NT2/D1 (cell line): ENCODE results near the gene OPRL1.

Experiments used
- SUZ12 ChIP-seq: IDR thresholded peaks from 2 replicates; pipeline ENCODE4 v1.6.1; 2011; ENCODE audit not compliant: insufficient read length, insufficient read depth; ENCODE audit errors: extremely low read depth
- YY1 ChIP-seq: IDR thresholded peaks from 2 replicates; pipeline ENCODE4 v1.6.1; 2011; ENCODE audit not compliant: insufficient read length, insufficient read depth

DNA sequence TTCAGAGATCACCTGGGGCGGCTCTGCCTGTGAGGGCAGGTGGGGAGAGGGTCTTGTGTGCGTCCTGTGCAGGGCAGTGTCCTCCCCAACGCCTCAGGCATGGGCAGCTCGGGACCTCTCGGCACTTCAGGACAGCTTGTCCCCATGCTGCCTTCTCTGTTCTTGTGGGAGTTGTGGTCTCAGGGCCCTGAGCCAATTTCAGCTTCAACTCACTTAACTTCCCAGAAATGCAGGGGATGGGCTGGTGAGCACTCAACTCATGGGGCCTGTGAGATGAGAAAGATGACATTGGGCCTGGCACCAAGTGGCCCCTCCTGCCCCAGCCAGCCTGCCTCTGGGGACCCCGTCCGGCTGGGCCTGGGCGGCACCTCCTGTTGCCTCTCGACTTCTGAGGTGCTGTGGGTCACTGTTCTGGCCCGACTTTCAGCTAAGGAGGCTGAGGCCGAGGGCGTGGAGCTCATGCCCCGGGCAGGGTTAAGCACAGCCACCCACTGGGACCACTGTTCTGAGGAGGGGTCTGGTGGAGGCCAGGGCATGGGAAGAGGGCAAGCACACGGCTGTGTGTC is 7.3 kb upstream of the OPRL1 start:
- TF ChIP-seq YY1 (no peak), SUZ12 (no peak)
